SK-N-MC (cell line): ENCODE results near the gene EEF2.
"Not testable (repeated sequence)": the region's sequence is repeated elsewhere in the genome, so short reads cannot be mapped to it uniquely, and the experiment has no call there.

Experiments used
- DNase-seq: peaks from one replicate; pipeline ENCODE4 v3.0.0-alpha.2; 2011; ENCODE audit warnings: low read depth, low spot score
- H3K27ac ChIP-seq: fragments of 200-600 bp; sonication (generic); 2 replicates; pipeline ENCODE4 v1.5.1; 2016; ENCODE audit warnings: mixed run types
- H3K36me3 ChIP-seq: fragments of 200-600 bp; sonication (generic); 2 replicates; pipeline ENCODE4 v1.6.1; 2017; ENCODE audit warnings: antibody characterized with exemption, low read length, mixed read lengths; ENCODE audit not compliant: insufficient read depth
- H3K4me3 ChIP-seq: fragments of 200-600 bp; sonication (generic); 2 replicates; pipeline ENCODE4 v1.5.1; 2016
- H3K9ac ChIP-seq: fragments of 200-600 bp; sonication (generic); 2 replicates; pipeline ENCODE4 v1.8.0; 2017; ENCODE audit warnings: mixed run types, mixed read lengths; ENCODE audit not compliant: insufficient read length
- H3K9me3 ChIP-seq: fragments of 200-600 bp; sonication (generic); 2 replicates; pipeline ENCODE4 v1.6.1; 2017; ENCODE audit warnings: low read depth, mild to moderate bottlenecking, antibody characterized with exemption, low read length, moderate library complexity, mixed read lengths
- EZH2 ChIP-seq: fragments of 200-600 bp; sonication (generic); IDR thresholded peaks from one replicate; pipeline ENCODE4 v1.6.1; 2017; ENCODE audit warnings: antibody characterized with exemption
- FOXP2 ChIP-seq: optimal IDR thresholded peaks from 2 replicates; pipeline ENCODE3; 2011; ENCODE audit warnings: mild to moderate bottlenecking, moderate library complexity; ENCODE audit not compliant: insufficient read depth; ENCODE audit errors: extremely low read length, control extremely low read depth
- POLR2AphosphoS5 ChIP-seq: IDR thresholded peaks from 2 replicates; pipeline ENCODE4 v1.6.1; 2012; ENCODE audit warnings: mild to moderate bottlenecking, low read depth, low read length, borderline replicate concordance

The EEF2 gene

DNA sequence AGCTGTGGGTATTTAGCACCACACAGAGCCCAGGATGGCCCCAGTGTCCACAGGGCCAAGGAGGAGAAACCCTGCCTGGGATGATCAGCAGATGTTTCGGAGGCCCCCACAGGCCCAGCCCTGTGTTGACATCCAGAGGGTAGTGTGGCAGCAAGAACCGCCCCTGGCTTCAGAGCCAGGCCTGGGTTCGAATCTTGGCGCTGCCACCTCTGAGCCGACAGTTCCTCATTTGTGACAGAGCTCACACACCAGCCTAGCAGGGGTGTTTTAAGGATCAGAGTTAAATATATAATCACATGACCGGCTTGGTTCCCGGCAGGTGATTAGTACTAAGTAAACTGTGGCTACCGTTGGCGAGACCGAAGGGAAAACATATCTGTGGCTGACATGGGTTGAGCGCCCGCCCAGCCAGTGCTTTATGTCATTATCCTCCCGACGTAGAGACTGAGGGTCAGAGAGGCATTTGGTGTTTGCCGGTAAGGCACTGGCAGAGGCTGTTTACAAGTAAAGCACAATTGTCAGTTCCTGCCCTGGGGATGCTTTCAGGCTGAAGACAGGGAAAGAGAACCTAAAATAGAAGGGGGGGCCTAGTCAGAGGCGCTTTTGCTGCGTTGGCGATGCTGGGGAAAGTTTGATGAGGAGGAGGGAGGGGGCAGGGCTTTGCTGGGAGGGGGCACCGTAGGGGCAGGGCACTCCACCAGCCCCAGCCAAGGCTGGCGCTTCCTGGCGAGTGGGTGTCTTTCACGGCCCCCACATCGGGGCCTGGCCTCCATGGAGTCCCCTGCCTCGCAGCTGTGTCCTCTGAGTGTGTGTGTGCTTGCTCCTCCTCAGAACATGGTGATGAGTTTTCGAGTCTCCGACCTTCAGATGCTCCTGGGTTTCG, 27.1 kb upstream of the EEF2 start:
- DNase-seq = no peak
- Histone ChIP-seq H3K27ac (no peak overlapping the region), H3K9ac (no peak overlapping the region)

DNA sequence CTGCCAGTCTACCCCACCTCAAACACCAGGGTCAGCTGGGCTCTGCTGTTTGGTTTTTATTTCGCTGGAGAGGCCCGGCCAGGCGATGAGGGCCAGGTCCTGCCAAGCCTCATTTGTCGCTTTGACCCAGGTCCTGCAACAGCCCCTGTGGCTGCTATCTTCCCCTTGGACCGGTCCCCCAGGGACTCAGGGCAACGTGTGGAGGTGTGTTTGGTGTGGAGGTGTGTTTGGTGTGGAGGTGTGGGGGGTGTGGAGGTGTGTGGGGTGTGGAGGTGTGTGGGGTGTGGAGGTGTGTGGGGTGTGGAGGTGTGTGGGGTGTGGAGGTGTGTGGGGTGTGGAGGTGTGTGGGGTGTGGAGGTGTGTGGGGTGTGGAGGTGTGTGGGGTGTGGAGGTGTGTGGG, 26.2 kb upstream of the EEF2 start:
- DNase-seq, H3K4me3 ChIP-seq, H3K9me3 ChIP-seq, H3K27ac ChIP-seq: not testable (repeated sequence)
- H3K9ac ChIP-seq = peak overlapping the region; percentile 15
- H3K36me3 ChIP-seq = peaks cover 19% of the 10 kb centered on the region; the same call in 1 of the 2 replicates

More for the DNA sequence above, 27.1 kb upstream of the EEF2 start:
- no peaks in the 10 kb centered on the region for H3K9me3 ChIP-seq
- H3K36me3 ChIP-seq = peaks cover 19% of the 10 kb centered on the region; the same call in 1 of the 2 replicates
- no peak overlapping the region for H3K4me3 ChIP-seq
- TF ChIP-seq FOXP2 (no peak), POLR2AphosphoS5 (no peak), EZH2 (no peak)

GRCh38 chr19:4010808-4011110, 25.5 kb upstream of the EEF2 start:
- Histone ChIP-seq H3K9ac (peak overlapping the region; percentile 15), H3K36me3 (peaks cover 19% of the 10 kb centered on the region; the same call in 1 of the 2 replicates), H3K9me3 (no peaks in the 10 kb centered on the region), H3K4me3 (no peak overlapping the region), H3K27ac (no peak overlapping the region)
- no peak for DNase-seq
- TF ChIP-seq POLR2AphosphoS5 (no peak), EZH2 (no peak), FOXP2 (no peak)

GRCh38 chr19:4009990-4010807, 24.9 kb upstream of the EEF2 start:
- Histone ChIP-seq H3K9ac (no peak overlapping the region), H3K4me3 (no peak overlapping the region)
- TF ChIP-seq POLR2AphosphoS5 = no peak
- TF ChIP-seq EZH2 = no peak
- no peak for TF ChIP-seq FOXP2

DNA sequence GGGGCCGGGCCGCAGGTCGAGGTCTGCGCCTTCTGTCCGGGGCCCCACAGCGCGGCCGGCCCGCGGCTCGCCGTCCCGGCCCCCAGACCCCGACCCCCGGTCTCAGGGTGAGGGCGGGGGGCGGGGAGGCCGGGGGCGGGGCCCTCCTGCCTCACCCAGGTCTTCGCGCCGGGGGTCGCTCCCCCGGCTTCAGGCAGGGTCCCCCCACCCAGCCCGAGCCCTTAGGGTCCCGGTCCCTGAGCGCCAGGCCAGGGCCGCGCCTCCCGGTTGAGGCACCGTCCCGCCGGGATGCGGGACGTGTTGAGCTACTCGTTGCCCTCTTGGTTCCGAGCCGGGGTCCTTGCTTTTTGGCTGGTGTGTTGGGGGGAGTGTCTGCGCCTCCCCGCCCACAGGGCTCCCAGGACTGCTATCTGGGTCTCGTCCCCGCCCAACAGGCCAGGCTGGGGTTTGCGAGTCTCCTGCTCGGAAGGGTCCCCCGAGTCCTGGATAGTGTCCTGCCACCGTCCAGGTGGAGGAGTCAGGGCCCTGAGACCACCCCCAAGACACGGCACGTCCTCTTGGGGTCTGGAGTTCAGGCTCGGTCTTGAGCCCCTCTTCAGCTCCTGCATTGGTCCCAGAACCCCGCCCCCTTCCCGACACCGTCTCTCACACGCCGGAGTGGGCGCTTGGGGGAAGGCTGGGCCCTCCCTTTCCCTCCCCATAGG, 22.7 kb upstream of the EEF2 start:
- DNase-seq = no peak
- H3K9me3 ChIP-seq = no peaks in the 10 kb centered on the region
- H3K9ac ChIP-seq = peak overlapping the region; percentile 83
- H3K27ac ChIP-seq = 0 out of 2 replicates have a peak overlapping the region, but pooled peaks have one; percentile 19
- peaks cover 4% of the 10 kb centered on the region; the same call in 1 of the 2 replicates for H3K36me3 ChIP-seq
- TF ChIP-seq FOXP2 = no peak
- peak overlapping the region; percentile 98 for H3K4me3 ChIP-seq

More at GRCh38 chr19:4009990-4010807, 24.9 kb upstream of the EEF2 start:
- no peak for DNase-seq
- Histone ChIP-seq H3K27ac (no peak overlapping the region), H3K36me3 (peaks cover 14% of the 10 kb centered on the region; the same call in 1 of the 2 replicates), H3K9me3 (no peaks in the 10 kb centered on the region)

DNA sequence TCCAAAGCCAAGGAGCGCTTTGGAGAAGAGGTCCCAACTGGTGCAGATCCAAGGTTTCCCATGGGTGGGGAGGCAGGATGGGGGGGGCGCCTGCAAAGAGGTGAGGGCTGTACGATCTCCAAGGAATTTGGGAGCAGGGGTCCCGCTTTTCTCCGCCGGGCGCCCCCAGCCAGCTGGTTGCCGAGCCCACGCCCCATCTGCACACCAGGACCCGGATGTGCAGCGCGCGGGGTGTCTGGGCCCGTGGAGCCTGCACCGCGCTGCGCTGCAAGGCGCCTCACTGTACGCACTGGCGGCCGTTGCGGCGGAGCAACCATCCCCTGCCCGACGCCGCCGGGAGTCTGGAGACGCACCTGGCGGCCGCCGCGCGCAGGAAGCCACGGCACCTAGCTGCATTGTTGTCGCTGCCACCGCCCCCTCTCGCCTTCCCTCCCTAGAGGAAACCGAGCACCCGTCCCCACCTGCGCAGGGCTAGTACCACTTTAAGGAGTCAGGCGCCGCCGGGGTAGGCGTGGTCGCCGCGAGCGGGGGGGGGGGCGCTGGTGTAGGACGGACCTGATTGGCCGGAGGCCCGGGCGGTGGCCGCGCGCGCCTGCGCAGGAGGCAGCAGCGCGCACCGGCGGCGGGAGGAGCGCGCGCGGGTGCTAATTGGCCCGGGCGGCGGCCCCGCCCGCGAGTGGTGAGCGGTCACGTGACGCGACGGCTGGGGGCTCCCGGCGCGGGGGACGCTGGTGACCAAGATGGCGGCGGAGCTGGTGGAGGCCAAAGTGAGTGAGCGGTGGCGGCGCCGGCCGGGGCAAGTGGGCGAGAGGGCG, 22.0 kb upstream of the EEF2 start, which contains the start of gene PIAS4:
PIAS4 (plus strand) TSS at position 716 of the 815 bp plus-strand sequence; CDS start at position 741, 25 bp downstream.
- DNase-seq = peak; percentile 59
- Histone ChIP-seq H3K9me3 (no peaks in the 10 kb centered on the region), H3K27ac (peak within 1 kb of the TSS; percentile 70; the same call in 1 of the 2 replicates)

DNA sequence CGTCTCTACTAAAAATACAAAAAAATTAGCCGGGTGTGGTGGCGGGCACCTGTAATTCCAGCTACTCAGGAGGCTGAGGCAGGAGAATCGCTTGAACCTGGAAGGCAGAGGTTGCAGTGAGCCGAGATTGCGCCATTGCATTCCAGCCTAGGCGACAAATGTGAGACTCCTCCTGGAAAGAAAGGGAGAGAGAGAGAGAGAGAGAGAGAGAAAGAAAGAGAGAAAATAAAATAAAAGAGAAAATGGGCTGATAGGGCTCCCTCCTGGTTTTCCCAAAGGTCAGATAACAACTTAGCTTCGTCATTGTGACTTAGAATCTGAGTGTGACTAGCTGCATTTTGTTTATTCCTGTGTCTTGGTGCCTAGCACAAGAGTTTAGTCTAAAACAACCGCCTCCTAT, 20.2 kb upstream of the EEF2 start:
- H3K4me3 ChIP-seq, H3K9me3 ChIP-seq, H3K36me3 ChIP-seq, H3K27ac ChIP-seq, DNase-seq, H3K9ac ChIP-seq: not testable (repeated sequence)

More for the DNA sequence above, 22.0 kb upstream of the EEF2 start, which contains the start of gene PIAS4:
- H3K9ac ChIP-seq = peak within 1 kb of the TSS; percentile 84
- H3K4me3 ChIP-seq = peak within 1 kb of the TSS; percentile 98
- TF ChIP-seq FOXP2 = no peak
- TF ChIP-seq EZH2 = no peak
- TF ChIP-seq POLR2AphosphoS5 = peak; percentile 91; the same call in 1 of the 2 replicates
- H3K36me3 ChIP-seq = no peaks in the 10 kb centered on the region; the same call in 1 of the 2 replicates

GRCh38 chr19:4000798-4001197, 15.5 kb upstream of the EEF2 start:
- not testable (repeated sequence) for H3K27ac ChIP-seq, DNase-seq, H3K9ac ChIP-seq, H3K9me3 ChIP-seq, H3K36me3 ChIP-seq, H3K4me3 ChIP-seq

DNA sequence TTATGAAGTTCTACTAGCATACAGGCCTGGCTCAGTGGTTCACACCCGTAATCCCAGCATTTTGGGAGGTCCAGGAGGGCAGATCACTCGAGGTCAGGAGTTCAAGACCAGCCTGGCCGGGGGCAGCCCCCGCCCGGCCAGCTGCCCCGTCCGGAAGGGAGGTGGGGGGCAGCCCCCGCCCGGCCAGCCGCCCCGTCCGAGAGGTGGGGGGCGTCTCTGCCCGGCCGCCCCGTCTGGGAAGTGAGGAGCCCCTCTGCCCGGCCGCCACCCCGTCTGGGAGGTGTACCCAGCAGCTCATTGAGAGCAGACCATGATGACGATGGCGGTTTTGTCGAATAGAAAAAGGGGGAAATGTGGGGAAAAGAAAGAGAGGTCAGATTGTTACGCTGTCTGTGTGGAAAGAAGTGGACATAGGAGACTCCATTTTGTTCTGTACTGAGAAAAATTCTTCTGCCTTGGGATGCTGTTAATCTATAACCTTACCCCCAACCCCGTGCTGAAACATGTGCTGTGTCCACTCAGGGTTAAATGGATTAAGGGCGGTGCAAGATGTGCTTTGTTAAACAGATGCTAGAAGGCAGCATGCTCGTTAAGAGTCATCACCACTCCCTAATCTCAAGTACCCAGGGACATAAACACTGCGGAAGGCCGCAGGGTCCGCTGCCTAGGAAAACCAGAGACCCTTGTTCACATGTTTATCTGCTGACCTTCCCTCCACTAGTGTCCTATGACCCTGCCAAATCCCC, 13.6 kb upstream of the EEF2 start:
- not testable (repeated sequence) for H3K9ac ChIP-seq, H3K36me3 ChIP-seq, H3K27ac ChIP-seq, H3K9me3 ChIP-seq, DNase-seq, H3K4me3 ChIP-seq
